LHCN-M2 (cell line): Measurements from ENCODE around the gene SLK. TPM values are rescaled to one million over a fixed set of nuclear protein-coding genes. Genes with fewer than 3 reads are reported as not detected.

ENCODE experiments used
- DNase-seq: peaks from one replicate; pipeline ENCODE4 v3.0.0-alpha.2; 2012; ENCODE audit warnings: low read depth
- total RNA-seq: library from RNA; depleted of rRNA; stranded (reverse); fragments of >200 nt; gene quantifications from 2 replicates; pipeline ENCODE4 v1.2.3, GENCODE V29; 2014; rRNA removed

Gene SLK
- total RNA-seq, 1 experiment from 2014 or later = 51.4 TPM

- peak; percentile 83 for DNase-seq
Observed at GRCh38 chr10:104049504-104050250, 82.7 kb downstream of the SLK start.

GRCh38 chr10:104052431-104052830 is 85.5 kb downstream of the SLK start:
- DNase-seq = no peak

GRCh38 chr10:104053201-104053600 is 86.3 kb downstream of the SLK start:
- DNase-seq = no peak

GRCh38 chr10:104054430-104054829 is 87.5 kb downstream of the SLK start:
- peak; percentile 47 for DNase-seq

GRCh38 chr10:104056619-104057273 is 89.8 kb downstream of the SLK start:
- DNase-seq = no peak

- no peak for DNase-seq
Observed at GRCh38 chr10:104057717-104058116, 90.8 kb downstream of the SLK start.

- no peak for DNase-seq
Observed at GRCh38 chr10:104059364-104059763, 92.4 kb downstream of the SLK start.

- DNase-seq = no peak
Observed at GRCh38 chr10:104061196-104061595, 94.3 kb downstream of the SLK start.

- DNase-seq = no peak
Observed at GRCh38 chr10:104065748-104066147, 98.8 kb downstream of the SLK start.

GRCh38 chr10:104066945-104067344 is 100.0 kb downstream of the SLK start:
- DNase-seq = no peak

- no peak for DNase-seq
Observed at GRCh38 chr10:104067525-104067924, 100.6 kb downstream of the SLK start.

GRCh38 chr10:104069613-104070012 is 102.7 kb downstream of the SLK start:
- no peak for DNase-seq

- DNase-seq = no peak
Observed at GRCh38 chr10:104072786-104073185, 105.8 kb downstream of the SLK start.

GRCh38 chr10:104074505-104074904 is 107.6 kb downstream of the SLK start:
- no peak for DNase-seq

- DNase-seq = peak; percentile 70
Observed at GRCh38 chr10:104076743-104077160, 109.8 kb downstream of the SLK start.

GRCh38 chr10:104077247-104077646 is 110.3 kb downstream of the SLK start:
- no peak for DNase-seq

GRCh38 chr10:104077663-104078151 is 110.8 kb downstream of the SLK start:
- DNase-seq = no peak

Other genes with a start within 250 kb of the SLK start
- 12.8 and 18.4 TPM in 2 replicates for gene SH3PXD2A, start 111.6 kb upstream of the SLK start, total RNA-seq
- 33.0 and 37.9 TPM in 2 replicates for gene STN1, start 49.0 kb upstream of the SLK start, total RNA-seq
- gene COL17A1, start 118.7 kb downstream of the SLK start, total RNA-seq = 0.26 TPM in 1 of 2 replicates, not detected in the other
- 13.1 and 14.9 TPM in 2 replicates for gene SFR1, start 155.0 kb downstream of the SLK start, total RNA-seq